ENCODE results near the gene TRIM14.

Gene TRIM14

GRCh38 chr9:98034593-98035546 is 84.2 kb downstream of the TRIM14 start:
- Histone ChIP-seq H3K9me2 (replicated peaks; ENCODE audit: low read depth, low read length) (no peaks in the 10 kb centered on the region), H3K9ac (ENCODE audit: low read depth, low read length, poor library complexity, severe bottlenecking) (no peak overlapping the region), H3K4me2 (ENCODE audit: low read depth, low read length, poor library complexity, severe bottlenecking) (peak overlapping the region; percentile 73), H3K79me2 (ENCODE audit: insufficient read depth, low read length) (no peaks in the 10 kb centered on the region), H3K36me3 (ENCODE audit: insufficient read depth, low read length) (no peaks in the 10 kb centered on the region), H2AFZ (ENCODE audit: low read length) (peak overlapping the region; percentile 84), H3K27me3 (ENCODE audit: insufficient read depth, low read length, poor library complexity, severe bottlenecking) (no peaks in the 10 kb centered on the region), H3K9me3 (ENCODE audit: insufficient read depth, low read depth, low read length) (no peaks in the 10 kb centered on the region), H3F3A (ENCODE audit: low read depth) (no peaks in the 10 kb centered on the region), H3K4me1 (ENCODE audit: insufficient read depth, low read length, poor library complexity, severe bottlenecking) (peaks cover 2% of the 10 kb centered on the region), H3K4me3 (ENCODE audit: low read length, poor library complexity, severe bottlenecking) (peak overlapping the region; percentile 62), H4K20me1 (ENCODE audit: insufficient read depth, low read length, poor library complexity, severe bottlenecking) (no peaks in the 10 kb centered on the region)
- TF ChIP-seq EZH2phosphoT487 (IDR thresholded peaks at IDR 0.05; ENCODE audit: borderline replicate concordance): no peak
- TF ChIP-seq, protein P1, sequence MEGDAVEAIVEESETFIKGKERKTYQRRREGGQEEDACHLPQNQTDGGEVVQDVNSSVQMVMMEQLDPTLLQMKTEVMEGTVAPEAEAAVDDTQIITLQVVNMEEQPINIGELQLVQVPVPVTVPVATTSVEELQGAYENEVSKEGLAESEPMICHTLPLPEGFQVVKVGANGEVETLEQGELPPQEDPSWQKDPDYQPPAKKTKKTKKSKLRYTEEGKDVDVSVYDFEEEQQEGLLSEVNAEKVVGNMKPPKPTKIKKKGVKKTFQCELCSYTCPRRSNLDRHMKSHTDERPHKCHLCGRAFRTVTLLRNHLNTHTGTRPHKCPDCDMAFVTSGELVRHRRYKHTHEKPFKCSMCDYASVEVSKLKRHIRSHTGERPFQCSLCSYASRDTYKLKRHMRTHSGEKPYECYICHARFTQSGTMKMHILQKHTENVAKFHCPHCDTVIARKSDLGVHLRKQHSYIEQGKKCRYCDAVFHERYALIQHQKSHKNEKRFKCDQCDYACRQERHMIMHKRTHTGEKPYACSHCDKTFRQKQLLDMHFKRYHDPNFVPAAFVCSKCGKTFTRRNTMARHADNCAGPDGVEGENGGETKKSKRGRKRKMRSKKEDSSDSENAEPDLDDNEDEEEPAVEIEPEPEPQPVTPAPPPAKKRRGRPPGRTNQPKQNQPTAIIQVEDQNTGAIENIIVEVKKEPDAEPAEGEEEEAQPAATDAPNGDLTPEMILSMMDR (conservative IDR thresholded peaks at IDR 0.05; ENCODE audit: low read length): peak; percentile 89

DNA sequence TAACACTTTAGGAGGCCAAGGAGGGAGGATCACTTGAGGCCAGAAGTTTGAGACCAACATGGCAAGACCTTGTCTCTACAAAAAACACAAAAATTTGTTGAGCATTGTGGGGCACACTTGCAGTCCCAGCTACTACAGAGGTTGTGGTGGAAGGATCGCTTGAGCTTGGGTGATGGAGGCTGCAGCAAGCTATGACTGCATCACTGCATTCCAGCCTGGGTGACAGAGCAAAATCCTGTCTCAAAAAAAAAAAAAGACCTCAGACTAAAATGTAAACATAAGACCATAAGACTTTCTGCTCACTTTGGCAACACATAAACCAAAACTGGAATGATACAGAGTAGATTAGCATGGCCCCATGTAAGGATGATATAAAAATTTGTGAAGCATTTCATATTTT is 87.1 kb downstream of the TRIM14 start:
- Histone ChIP-seq H4K20me1 (ENCODE audit: insufficient read depth, low read length, poor library complexity, severe bottlenecking) (no peaks in the 10 kb centered on the region), H3K36me3 (ENCODE audit: insufficient read depth, low read length) (no peaks in the 10 kb centered on the region), H3F3A (ENCODE audit: low read depth) (no peaks in the 10 kb centered on the region), H2AFZ (ENCODE audit: low read length) (no peak overlapping the region), H3K79me2 (ENCODE audit: insufficient read depth, low read length) (no peaks in the 10 kb centered on the region), H3K27me3 (ENCODE audit: insufficient read depth, low read length, poor library complexity, severe bottlenecking) (no peaks in the 10 kb centered on the region), H3K9me3 (ENCODE audit: insufficient read depth, low read depth, low read length) (no peaks in the 10 kb centered on the region), H3K4me3 (ENCODE audit: low read length, poor library complexity, severe bottlenecking) (no peak overlapping the region), H3K9ac (ENCODE audit: low read depth, low read length, poor library complexity, severe bottlenecking) (no peak overlapping the region), H3K4me2 (ENCODE audit: low read depth, low read length, poor library complexity, severe bottlenecking) (no peak overlapping the region), H3K4me1 (ENCODE audit: insufficient read depth, low read length, poor library complexity, severe bottlenecking) (peaks cover 2% of the 10 kb centered on the region), H3K9me2 (replicated peaks; ENCODE audit: low read depth, low read length) (no peaks in the 10 kb centered on the region)
- no peak for TF ChIP-seq EZH2phosphoT487 (IDR thresholded peaks at IDR 0.05; ENCODE audit: borderline replicate concordance)
- TF ChIP-seq, protein P1 (conservative IDR thresholded peaks at IDR 0.05; ENCODE audit: low read length): no peak

DNA sequence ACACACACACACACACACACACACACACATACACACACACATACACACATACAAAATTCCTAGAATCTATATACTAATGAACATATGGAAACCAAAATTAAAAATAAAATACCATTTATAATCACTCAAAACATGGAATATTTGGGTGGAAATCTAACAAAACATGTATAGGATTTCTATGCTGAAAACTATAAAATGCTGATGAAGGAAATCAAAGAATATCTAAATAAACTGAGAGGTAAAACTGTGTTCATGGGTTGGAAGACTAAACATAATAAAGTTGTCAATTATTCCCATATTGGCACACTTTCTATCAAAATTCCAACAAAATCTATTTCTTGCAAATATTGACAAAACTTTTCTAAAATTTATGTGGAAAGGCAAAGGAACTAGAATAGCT is 87.9 kb downstream of the TRIM14 start:
- Histone ChIP-seq H3K27me3 (ENCODE audit: insufficient read depth, low read length, poor library complexity, severe bottlenecking) (no peaks in the 10 kb centered on the region), H3K9ac (ENCODE audit: low read depth, low read length, poor library complexity, severe bottlenecking) (no peak overlapping the region)

More for the DNA sequence above, 87.9 kb downstream of the TRIM14 start:
- Histone ChIP-seq H2AFZ (ENCODE audit: low read length) (no peak overlapping the region), H4K20me1 (ENCODE audit: insufficient read depth, low read length, poor library complexity, severe bottlenecking) (no peaks in the 10 kb centered on the region), H3K4me2 (ENCODE audit: low read depth, low read length, poor library complexity, severe bottlenecking) (no peak overlapping the region), H3K79me2 (ENCODE audit: insufficient read depth, low read length) (no peaks in the 10 kb centered on the region), H3K9me2 (replicated peaks; ENCODE audit: low read depth, low read length) (no peaks in the 10 kb centered on the region), H3K4me1 (ENCODE audit: insufficient read depth, low read length, poor library complexity, severe bottlenecking) (peaks cover 2% of the 10 kb centered on the region), H3K9me3 (ENCODE audit: insufficient read depth, low read depth, low read length) (no peaks in the 10 kb centered on the region), H3F3A (ENCODE audit: low read depth) (no peaks in the 10 kb centered on the region), H3K36me3 (ENCODE audit: insufficient read depth, low read length) (no peaks in the 10 kb centered on the region), H3K4me3 (ENCODE audit: low read length, poor library complexity, severe bottlenecking) (no peak overlapping the region)
- TF ChIP-seq, protein P1 (conservative IDR thresholded peaks at IDR 0.05; ENCODE audit: low read length): no peak
- TF ChIP-seq EZH2phosphoT487 (IDR thresholded peaks at IDR 0.05; ENCODE audit: borderline replicate concordance): no peak
